Sciatic nerve (tissue), 2 donors: ENCODE data around the gene FGF22. TPM values are rescaled to one million over a fixed set of nuclear protein-coding genes. Genes with fewer than 3 reads are reported as not detected.
"Not testable (repeated sequence)": the region's sequence is repeated elsewhere in the genome, so short reads cannot be mapped to it uniquely, and the experiment has no call there.

Source experiments
- ATAC-seq: fragments of 200-7000 bp; cut with Tn5 transposase; one replicate; pipeline ENCODE4 v1.9.1; 2020; ENCODE audit warnings: mild to moderate bottlenecking, moderate library complexity
- DNase-seq: peaks from one replicate; pipeline ENCODE4 v3.0.0-alpha.2; 2020; ENCODE audit warnings: low spot score
- intact Hi-C: fragments of 100-400 bp; cut with DNase I; formaldehyde crosslinking; loops from one replicate; pipeline ENCODE4 v1.14.2; 2022
- total RNA-seq: library from RNA; stranded (reverse); fragmentation: NEBNext Ultra II Directional; extraction: Animal tissue kit (Norgen Biotek cat#: 25700); gene quantifications from one replicate; pipeline ENCODE4 v1.2.1, GENCODE V29; 2021
- donor health status: DM: no; HTN: no; CAD: no.
- donor health status: DM: no; HTN: no; CAD: no.

The FGF22 gene
- total RNA-seq, 1 donor from 2014 or later: 3.2 TPM

DNA sequence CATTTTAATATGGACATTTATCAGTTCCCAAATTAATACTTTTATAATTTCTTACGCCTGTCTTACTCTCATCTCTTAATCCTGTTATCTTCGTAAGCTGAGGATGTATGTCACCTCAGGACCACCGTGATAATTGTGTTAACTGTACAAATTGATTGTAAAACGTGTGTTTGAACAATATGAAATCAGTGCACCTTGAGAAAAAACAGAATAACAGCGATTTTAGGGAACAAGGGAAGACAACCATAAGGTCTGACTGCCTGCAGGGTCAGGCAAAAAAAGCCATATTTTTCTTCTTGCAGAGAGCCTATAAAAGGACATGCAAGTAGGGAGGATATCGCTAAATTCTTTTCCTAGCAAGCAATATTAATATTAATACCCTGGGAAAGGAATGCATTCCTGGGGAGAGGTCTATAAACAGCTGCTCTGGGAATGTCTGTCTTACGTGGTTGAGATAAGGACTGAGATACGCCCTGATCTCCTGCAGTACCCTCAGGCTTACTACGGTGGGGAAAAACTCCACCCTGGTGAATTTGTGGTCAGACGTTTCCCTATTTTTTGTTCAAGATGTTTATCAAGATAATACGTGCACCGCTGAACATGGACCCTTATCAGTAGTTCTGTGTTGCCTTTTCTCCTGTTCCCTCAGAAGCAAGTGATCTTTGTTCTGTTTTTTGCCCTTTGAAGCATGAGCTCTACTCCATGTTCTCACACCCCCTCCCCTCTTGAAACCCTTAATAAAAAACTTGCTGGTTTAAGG is 29.2 kb downstream of the FGF22 start:
- intact Hi-C loops, ATAC-seq, DNase-seq: not testable (repeated sequence)

DNA sequence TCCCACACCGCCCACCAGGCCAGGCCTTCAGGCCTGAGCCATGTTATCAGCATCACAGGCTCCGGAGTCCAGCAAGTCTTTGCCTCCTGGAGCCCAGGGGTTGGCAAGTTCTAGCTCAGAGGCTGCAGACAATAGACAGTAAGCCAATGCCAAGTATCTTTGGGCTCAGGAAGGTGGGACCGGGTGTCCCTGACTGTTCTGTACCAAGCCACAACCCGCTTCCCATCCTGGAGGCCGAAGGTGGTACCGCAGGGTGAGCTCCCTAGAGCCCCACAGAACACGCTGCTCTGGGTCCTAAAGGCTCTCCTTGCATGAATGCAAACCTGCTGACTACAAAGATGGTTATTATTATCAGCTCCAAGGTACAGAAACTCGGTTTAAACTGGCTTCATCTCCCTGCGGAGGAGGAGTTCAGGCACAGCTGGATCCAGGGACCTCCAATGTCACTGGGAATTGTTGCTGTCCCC is 31.0 kb downstream of the FGF22 start:
- intact Hi-C loops: no loop called here
- DNase-seq: no peak
- no peak for ATAC-seq

DNA sequence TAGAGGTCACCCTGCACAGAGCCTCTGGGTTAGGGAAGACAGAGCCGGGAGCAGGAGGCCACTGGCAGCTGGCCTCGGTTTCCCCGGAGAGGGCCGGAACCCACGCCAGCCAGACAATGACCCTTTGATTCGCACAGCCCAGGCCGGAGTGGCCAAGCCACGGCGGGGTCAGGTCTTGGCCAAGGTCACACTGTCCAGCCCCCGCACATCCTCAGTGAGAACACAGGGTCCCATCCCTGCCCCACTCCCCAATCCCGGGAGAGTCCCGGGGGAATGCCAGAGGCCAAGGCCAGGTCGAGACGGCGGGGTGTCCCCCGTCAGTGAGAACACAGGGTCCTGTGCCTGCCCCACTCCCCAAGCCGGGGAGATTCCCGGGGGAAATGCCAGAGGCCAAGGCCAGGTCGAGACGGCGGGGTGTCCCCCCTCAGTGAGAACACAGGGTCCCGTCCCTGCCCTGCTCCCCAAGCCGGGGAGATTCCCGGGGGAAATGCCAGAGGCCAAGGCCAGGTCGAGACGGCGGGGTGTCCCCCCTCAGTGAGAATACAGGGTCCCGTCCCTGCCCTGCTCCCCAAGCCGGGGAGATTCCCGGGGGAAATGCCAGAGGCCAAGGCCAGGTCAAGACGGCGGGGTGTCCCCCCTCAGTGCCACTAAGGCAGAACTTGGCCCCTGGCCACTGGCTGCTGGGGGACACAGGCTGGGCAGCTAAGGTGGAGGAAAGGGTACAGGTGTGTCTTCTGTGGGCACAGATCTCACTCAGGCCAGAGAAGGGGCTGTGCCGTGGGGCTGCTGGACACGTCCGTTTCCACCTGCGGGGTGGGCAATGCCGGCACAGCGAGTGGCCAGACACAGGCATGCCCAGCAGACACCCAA is 34.8 kb downstream of the FGF22 start:
- DNase-seq (peak; percentile 80), ATAC-seq (peak; percentile 48)
- intact Hi-C loops: no loop called here

DNA sequence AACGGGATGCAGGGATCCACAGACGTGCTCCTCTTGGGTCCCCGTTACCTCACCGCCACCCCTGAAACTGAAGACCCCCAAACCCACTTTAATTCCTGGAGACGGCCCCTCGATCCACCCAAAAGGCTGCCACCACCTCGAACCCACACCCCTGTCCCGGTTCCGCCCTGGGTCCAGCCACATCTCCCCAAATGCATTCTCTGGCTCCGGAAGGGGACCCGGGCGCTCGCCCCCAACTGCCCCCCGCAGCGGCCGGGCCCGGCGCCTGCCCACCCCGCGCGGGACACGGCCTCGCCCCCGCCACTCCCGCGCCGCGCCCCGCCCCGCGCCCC is 36.3 kb downstream of the FGF22 start:
- DNase-seq (no peak), ATAC-seq (no peak)
- intact Hi-C loops: no loop called here

DNA sequence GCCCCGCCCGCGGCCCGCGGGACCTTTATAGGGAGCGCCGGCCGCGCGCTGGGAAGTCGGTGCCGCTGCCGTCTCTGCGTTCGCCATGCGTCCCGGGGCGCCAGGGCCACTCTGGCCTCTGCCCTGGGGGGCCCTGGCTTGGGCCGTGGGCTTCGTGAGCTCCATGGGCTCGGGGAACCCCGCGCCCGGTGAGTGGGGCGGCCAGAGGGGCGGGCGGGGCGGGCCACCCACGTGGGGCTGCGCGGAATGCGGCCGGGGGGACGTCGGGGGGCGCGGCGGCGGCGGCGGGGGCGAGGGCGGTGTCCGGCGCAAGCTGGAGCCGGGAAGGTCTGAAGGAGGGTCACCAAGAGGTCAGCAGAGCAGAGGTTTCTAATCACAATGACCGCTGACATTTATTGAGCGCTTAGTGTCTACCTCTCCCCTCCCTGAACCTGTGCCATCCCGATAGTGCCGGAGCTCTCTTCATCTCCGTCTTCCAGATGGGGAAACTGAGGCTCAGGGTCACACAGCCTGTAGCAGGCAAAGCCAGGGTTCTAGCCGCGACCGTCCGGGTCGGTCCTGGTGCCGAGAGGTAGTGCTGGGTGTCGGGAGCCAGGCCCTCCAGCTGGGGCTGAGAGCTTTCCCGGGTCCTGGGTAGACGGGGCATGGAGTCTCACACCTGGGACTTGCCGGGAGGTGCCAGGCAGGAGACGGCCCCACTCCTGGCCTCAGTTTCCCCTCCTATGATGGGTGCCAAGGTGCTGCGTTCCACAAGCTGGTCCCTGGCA is 36.8 kb downstream of the FGF22 start, which contains the start of gene FSTL3:
FSTL3 (plus strand) TSS at position 54 of the 767 bp plus-strand sequence; CDS start at position 86, 32 bp downstream.
- intact Hi-C loops: no loop called here
- ATAC-seq (no peak), DNase-seq (no peak)

DNA sequence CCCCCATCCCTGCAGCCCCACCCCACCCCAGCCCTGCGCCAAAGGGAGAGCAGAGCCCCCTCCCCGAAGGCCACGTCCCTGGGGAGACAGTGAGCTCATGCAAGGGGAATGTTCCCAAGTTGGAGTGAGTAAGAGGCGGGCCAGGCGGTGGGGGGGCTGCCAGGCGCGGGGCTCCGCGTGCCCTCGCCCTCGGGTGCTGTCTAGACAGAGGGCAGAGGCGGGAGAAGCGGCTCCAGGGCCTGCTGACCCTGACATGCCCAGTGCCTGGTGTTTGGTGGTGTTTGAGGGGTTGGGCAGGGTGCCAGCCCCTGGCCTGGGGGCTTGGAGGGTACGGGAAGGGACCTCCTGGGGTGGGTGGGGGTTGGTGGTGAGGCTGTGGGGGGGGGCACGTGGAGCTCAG is 37.5 kb downstream of the FGF22 start:
- intact Hi-C loops: no loop called here
- ATAC-seq: peak; percentile 27
- peak; percentile 85 for DNase-seq

DNA sequence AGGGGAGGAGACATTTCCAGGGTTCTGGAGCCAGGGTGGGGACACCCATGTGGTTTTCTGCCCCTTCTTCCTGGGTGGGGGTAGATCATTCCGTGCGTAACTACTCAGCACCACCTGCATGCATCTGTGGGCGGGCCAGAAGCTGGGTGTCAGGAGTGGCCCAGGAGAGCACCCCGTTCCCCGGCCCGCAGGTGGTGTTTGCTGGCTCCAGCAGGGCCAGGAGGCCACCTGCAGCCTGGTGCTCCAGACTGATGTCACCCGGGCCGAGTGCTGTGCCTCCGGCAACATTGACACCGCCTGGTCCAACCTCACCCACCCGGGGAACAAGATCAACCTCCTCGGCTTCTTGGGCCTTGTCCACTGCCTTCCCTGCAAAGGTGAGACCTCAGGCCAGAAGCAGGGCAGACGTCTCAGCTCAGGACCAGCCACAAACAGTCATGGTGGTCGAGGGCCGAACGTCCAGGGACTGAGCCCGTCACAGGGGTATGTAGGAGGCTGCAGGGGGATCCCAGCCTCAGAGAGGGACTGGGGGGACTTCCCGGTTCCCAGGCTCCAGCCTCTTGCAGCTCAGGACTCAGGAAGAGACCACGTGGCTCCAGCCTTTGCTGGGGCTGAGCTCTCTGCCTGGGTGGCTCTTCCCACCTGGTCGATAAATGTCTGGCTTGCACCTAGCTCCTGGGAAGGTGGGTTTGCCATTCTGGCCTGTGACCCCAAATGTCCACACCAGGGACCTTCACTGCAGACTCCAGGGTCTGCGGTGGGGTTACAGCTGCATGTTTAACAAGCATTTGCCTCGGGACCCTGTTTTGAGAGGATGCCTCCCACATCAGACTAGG is 38.1 kb downstream of the FGF22 start:
- DNase-seq (no peak), ATAC-seq (no peak)
- intact Hi-C loops: no loop called here

DNA sequence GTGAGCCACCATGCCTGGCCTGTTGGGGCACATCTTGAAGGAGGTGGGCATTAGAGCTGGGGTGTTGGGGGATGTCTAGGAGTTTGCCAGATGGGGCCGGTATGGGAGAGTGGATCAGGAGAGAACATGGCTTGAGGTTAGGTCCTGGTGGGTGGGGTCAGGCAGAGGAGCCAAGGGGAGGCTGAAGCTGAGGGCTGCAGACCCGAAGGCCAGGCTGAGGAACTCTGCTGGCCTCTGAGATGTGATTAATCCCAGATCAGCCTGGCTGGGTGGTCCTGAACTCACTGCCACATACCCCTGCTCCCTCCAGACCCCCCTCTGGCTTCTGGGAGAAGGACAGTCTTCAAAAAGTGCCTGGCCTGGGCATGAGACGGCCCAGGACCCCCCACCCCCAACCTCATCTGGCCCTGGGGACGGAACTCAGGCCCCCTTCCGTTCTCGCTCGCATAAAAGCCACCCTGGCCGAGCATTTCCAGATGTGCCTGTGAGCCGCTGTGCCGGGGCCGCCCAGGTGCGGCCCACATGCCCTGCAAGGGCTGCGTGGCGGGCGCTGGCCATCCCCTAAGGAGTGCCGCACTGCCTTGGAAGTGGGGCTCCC is 39.2 kb downstream of the FGF22 start:
- ATAC-seq: no peak
- intact Hi-C loops: no loop called here
- DNase-seq: no peak

DNA sequence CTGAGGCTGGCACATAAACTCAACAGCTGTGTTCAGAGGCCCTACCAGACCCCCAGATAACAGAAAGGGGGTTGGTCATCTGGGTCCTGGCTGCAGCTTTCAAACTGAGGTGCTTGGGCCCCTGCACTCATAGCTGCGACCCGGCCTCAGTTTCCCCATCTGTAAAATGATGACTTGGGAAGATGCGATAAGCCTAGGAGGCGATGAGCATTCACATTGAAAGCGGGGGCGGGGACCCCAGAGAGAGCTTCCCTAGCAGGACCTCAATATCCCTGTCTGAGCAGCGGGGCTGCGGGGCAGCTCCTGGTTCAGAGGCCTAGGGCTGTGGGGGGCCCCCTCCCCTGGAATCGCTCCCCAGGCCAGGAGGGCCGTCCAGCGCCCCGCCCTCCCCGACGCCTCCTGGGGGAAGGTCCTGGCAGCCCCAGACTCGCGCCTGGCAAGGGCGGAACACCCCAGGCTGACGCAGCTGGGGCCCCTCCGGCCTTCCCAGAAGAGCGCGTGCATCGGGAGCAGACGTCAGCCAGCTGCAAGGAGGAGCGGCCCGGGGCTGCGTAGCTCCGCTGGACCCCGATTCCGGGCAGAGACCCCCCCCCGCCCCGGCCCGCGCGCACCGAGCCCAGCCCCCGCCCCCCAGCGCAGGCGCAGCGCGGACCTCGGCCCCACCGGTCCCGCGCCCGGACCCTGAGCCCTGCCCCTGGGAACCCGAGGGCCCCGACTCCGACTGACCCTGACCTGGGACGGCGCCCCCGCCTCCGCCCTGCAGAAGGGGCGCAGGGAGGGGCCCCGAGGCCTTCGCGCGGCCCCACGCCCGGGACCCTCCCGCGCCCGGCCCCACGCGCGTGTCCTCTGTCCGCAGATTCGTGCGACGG is 40.0 kb downstream of the FGF22 start:
- DNase-seq (peak; percentile 88), ATAC-seq (peak; percentile 35)
- intact Hi-C loops: no loop called here

DNA sequence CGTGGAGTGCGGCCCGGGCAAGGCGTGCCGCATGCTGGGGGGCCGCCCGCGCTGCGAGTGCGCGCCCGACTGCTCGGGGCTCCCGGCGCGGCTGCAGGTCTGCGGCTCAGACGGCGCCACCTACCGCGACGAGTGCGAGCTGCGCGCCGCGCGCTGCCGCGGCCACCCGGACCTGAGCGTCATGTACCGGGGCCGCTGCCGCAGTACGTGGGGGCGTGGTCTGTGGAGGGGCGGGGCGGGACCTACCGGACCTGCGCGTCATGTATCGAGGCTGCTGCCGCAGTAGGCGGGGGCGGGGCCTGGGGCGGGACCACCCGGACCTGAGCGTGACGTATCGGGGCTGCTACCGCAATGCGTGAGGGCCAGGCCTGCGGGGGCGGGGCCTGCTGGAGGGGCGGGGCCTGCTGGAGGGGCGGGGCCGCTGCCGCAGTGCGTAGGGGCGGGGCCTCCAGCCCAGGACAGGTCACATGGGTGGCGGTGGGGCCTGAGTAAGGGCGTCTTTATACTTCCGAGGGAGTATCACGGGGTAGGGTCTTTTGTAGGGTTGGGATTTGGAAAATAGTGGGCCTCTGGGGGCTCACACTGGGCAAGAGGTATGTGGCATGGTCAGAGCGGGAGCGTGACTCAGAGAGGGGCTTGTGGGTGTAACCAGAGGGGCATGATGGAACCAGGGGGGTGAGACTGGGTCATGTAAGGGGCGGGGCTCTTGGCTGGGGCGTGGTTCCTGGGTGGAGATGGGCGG is 40.8 kb downstream of the FGF22 start:
- intact Hi-C loops: no loop called here
- peak; percentile 79 for ATAC-seq
- peak; percentile 100 for DNase-seq

DNA sequence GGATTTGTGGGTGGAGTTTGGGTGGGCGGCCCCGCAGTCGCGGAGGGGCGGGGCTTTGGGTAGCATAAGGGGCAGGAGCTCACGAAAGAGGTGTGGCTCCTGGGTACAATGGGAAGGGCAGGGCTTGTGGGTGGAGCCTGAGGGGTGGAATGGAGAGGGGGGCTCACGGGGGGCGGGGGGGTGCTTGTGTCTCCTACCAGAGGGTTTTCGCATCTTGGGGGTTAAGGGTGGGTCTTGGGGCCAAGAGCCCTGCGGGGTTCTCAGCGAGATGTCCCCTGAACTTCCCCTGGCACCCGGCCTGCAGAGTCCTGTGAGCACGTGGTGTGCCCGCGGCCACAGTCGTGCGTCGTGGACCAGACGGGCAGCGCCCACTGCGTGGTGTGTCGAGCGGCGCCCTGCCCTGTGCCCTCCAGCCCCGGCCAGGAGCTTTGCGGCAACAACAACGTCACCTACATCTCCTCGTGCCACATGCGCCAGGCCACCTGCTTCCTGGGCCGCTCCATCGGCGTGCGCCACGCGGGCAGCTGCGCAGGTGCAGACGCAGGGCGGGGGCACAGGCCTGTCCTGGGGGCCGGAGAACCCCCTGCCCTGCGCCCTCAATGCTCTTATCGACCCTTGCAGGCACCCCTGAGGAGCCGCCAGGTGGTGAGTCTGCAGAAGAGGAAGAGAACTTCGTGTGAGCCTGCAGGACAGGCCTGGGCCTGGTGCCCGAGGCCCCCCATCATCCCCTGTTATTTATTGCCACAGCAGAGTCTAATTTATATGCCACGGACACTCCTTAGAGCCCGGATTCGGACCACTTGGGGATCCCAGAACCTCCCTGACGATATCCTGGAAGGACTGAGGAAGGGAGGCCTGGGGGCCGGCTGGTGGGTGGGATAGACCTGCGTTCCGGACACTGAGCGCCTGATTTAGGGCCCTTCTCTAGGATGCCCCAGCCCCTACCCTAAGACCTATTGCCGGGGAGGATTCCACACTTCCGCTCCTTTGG is 41.6 kb downstream of the FGF22 start:
- intact Hi-C loops: no loop called here
- ATAC-seq: peak; percentile 0
- peak; percentile 97 for DNase-seq

DNA sequence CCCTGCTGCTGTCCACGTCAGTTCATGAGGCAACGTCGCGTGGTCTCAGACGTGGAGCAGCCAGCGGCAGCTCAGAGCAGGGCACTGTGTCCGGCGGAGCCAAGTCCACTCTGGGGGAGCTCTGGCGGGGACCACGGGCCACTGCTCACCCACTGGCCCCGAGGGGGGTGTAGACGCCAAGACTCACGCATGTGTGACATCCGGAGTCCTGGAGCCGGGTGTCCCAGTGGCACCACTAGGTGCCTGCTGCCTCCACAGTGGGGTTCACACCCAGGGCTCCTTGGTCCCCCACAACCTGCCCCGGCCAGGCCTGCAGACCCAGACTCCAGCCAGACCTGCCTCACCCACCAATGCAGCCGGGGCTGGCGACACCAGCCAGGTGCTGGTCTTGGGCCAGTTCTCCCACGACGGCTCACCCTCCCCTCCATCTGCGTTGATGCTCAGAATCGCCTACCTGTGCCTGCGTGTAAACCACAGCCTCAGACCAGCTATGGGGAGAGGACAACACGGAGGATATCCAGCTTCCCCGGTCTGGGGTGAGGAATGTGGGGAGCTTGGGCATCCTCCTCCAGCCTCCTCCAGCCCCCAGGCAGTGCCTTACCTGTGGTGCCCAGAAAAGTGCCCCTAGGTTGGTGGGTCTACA is 43.1 kb downstream of the FGF22 start:
- ATAC-seq (no peak), DNase-seq (no peak)
- intact Hi-C loops: no loop called here

DNA sequence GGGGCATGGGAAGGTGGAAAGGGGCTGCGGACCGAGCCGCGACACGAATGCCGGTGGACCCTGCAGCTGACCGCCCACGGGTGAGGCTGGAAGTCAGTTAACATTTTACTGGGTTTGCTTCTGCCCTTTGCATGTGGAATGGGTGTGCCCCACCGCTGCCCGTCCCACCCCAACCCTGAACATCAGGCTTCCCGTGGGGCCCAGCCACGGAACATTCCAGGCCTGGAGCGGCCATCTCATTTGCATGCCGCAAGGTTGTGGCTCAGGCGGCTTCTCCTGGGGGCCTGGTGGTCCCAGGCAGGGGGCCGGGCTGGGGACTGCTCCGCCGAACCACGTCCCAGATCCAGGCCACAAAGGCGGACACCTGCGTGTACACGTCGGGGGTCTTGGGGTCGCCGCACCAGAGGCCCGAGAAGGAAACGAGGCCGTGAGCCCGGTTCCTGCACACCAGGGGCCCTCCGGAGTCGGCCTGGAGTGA is 45.8 kb downstream of the FGF22 start:
- intact Hi-C loops: no loop called here
- DNase-seq: no peak
- ATAC-seq: no peak

DNA sequence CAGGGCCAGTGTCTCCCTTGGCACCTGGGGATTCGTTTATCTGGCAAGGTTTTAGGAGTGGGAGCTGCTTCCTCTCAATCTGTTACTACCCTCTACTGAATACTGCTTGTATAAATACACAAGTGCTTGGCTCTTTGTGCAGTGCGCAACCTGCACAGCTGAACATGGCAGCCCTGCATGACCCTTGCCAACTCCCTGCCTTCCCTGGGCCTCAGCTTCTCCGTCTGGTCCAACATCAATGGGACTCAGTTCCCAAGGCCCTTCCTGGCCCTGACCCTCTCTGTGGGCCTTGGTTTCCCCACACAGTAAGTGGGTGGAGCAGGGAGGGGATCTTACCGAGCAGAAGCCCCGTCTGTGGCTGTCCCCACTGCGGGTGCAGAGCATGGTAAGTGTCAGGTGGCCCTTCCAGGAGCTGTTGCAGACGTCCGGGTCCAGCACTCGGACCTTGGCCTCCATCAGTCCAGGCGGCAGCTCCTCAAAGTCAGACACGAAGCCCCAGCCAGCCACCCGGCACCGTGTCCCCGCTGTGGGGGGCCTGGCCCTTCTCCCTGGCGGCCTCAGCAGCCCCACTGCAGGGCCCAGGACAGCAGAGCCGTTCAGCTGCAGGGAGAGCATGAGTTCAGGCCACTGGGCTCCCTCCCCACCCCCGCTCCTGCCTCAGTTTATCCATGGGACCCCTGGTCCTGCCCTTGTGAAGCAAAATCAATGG is 47.1 kb downstream of the FGF22 start:
- intact Hi-C loops: no loop called here

More for the DNA sequence above, 47.1 kb downstream of the FGF22 start:
- no peak for ATAC-seq
- DNase-seq: no peak
